Activated naive CD4-positive, alpha-beta T cell treated with anti-CD3 and anti-CD28 coated beads, Interleukin-2, amount 50 U/mL, for 24 hours (primary cell): Measurements from ENCODE around the gene LUC7L3.

Source experiments
- H3K27ac Mint-ChIP-seq: one replicate; pipeline ENCODE4 v1.8.0; 2021; ENCODE audit warnings: mild to moderate bottlenecking, mixed read lengths
- H3K27me3 Mint-ChIP-seq: one replicate; pipeline ENCODE4 v1.8.0; 2021; ENCODE audit warnings: mixed read lengths
- H3K36me3 Mint-ChIP-seq: one replicate; pipeline ENCODE4 v1.8.0; 2021; ENCODE audit warnings: mixed read lengths
- H3K4me1 Mint-ChIP-seq: one replicate; pipeline ENCODE4 v1.8.0; 2021; ENCODE audit warnings: mixed read lengths
- H3K4me3 Mint-ChIP-seq: one replicate; pipeline ENCODE4 v1.8.0; 2021; ENCODE audit warnings: mild to moderate bottlenecking, mixed read lengths
- H3K9me3 Mint-ChIP-seq: one replicate; pipeline ENCODE4 v1.8.0; 2021; ENCODE audit warnings: mixed read lengths

Gene LUC7L3

DNA sequence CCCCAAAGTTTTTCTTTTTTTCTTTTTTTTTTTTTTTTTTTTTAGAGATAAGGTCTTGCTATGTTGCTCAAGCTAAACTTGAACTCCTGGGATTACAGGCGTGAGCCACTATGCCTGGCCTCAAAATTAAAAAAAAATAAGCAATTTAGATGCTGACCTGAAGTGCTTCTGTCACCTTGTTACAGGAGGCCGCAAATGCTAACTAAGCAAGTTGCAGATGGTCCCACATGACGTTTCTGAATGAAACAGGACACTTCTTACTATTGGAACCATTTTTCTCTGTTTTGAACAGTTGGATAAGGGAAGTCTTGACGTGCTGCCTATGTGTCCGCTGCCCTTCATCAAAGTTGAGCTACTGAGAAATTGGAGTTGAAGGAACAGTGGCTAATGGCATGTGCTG is 39.1 kb downstream of the LUC7L3 start:
- Mint-ChIP-seq H3K9me3 (no peaks in the 10 kb centered on the region), H3K4me1 (peaks cover 8% of the 10 kb centered on the region), H3K4me3 (no peak overlapping the region), H3K27ac (peak overlapping the region; percentile 33), H3K27me3 (no peaks in the 10 kb centered on the region), H3K36me3 (peaks cover 9% of the 10 kb centered on the region)

DNA sequence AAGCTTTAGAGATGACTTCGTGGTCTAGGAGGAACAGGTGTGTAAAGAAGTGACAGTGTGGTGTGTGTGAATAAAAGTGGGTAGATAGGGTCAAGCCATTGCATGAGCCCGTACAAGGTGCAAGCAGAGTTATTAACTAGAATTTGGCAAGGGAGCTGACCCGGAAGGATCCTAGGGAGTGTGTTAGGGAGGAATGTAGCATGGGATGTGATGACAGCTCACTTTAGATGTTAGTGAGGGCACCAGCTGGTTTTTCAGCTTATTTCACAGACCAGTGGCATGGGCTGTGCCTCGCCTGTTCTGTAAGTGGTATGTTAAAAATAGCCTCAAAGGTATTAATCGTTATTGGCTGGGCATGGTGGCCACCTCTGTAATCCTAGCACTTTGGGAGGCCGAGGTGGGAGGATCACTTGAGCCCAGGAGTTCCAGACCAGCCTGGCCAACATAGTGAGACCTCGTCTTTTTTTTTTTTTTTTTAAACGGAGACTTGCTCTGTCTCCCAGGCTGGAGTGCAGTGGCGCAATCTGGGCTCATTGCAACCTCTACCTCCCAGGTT is 39.7 kb downstream of the LUC7L3 start:
- H3K36me3 Mint-ChIP-seq: peaks cover 7% of the 10 kb centered on the region
- H3K4me3 Mint-ChIP-seq: no peak overlapping the region
- no peaks in the 10 kb centered on the region for H3K9me3 Mint-ChIP-seq
- H3K27me3 Mint-ChIP-seq: no peaks in the 10 kb centered on the region
- peaks cover 11% of the 10 kb centered on the region for H3K4me1 Mint-ChIP-seq
- H3K27ac Mint-ChIP-seq: peak overlapping the region; percentile 33

DNA sequence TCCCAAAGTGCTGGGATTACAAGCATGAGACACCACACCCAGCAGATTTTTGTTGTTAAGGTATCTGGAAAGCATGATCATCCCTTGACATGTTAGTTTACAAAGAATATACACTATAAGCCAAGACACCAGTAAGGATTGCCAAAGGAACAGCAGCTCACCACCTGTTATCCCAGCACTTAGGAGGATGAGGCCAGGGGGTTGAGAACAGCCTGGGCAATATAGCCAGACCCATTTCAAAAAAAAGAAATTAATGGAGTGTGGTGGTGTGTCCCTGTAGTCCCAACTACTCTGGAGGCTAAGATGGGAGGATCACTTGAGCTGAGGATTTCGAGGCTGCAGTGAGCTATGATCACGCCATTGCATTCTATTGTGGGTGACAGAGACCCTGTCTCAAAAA is 42.8 kb downstream of the LUC7L3 start:
- no peaks in the 10 kb centered on the region for H3K27me3 Mint-ChIP-seq
- no peaks in the 10 kb centered on the region for H3K36me3 Mint-ChIP-seq
- H3K4me3 Mint-ChIP-seq: no peak overlapping the region
- H3K27ac Mint-ChIP-seq: no peak overlapping the region
- H3K4me1 Mint-ChIP-seq: peaks cover 20% of the 10 kb centered on the region
- no peaks in the 10 kb centered on the region for H3K9me3 Mint-ChIP-seq

DNA sequence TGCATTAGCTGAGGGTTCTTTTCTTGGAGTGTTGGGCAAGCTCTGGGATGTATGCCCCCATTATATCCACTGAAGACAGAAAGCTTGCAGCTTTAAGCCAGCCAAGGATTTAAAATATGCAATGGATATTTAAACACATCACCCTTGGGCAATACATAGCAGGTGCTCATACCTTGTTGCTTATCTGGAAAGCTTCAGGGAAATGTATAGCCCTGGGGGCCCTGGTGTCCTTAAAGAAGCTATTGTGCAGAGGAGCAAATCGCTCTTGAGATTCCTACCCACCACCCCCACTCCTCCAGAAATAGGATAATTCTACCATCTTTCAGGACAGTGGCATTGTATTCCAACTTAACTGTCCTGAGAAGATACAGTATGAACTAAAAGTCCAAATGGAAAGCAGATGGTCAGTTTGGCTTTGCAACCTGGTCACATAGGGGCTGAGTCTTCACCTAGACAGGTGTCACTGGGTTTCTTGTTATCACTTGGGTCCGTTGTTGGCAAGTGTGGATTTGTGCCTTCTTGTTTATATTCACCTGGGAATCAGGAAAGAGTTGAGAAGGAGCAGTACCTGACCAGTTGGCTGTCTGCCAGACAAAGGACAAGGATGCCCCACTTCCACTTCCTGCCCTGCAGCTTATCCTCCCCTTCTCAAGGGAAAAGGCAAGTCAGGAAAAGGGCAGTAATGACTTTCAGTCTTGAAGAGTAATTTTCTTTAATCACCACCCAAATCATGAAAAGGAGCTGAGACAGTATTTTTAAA is 44.5 kb downstream of the LUC7L3 start:
- no peak overlapping the region for H3K27ac Mint-ChIP-seq
- no peaks in the 10 kb centered on the region for H3K36me3 Mint-ChIP-seq
- H3K4me3 Mint-ChIP-seq: no peak overlapping the region
- peaks cover 17% of the 10 kb centered on the region for H3K4me1 Mint-ChIP-seq
- no peaks in the 10 kb centered on the region for H3K27me3 Mint-ChIP-seq
- H3K9me3 Mint-ChIP-seq: no peaks in the 10 kb centered on the region

DNA sequence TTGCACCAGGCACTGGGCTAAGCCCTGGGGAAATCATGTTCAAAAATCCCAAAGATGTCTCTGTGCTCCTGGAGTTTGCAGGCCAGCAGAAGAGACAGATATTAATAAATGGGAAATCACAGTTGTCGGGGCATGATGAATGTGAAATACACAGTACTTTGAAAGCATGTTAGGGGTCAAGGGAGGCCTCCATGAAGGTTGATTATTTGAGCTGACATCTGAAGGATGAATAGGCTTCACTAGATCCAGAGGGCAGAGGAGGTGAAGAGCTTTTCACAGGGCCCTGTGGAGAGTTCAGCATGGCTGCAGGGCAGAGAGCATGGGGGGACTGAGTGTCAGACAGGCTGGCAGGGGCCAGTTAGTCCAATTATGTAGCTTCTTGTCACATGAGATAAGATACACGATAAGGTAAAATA is 45.3 kb downstream of the LUC7L3 start:
- H3K27ac Mint-ChIP-seq: no peak overlapping the region
- no peaks in the 10 kb centered on the region for H3K27me3 Mint-ChIP-seq
- peaks cover 17% of the 10 kb centered on the region for H3K4me1 Mint-ChIP-seq
- H3K4me3 Mint-ChIP-seq: no peak overlapping the region
- no peaks in the 10 kb centered on the region for H3K9me3 Mint-ChIP-seq
- H3K36me3 Mint-ChIP-seq: no peaks in the 10 kb centered on the region

DNA sequence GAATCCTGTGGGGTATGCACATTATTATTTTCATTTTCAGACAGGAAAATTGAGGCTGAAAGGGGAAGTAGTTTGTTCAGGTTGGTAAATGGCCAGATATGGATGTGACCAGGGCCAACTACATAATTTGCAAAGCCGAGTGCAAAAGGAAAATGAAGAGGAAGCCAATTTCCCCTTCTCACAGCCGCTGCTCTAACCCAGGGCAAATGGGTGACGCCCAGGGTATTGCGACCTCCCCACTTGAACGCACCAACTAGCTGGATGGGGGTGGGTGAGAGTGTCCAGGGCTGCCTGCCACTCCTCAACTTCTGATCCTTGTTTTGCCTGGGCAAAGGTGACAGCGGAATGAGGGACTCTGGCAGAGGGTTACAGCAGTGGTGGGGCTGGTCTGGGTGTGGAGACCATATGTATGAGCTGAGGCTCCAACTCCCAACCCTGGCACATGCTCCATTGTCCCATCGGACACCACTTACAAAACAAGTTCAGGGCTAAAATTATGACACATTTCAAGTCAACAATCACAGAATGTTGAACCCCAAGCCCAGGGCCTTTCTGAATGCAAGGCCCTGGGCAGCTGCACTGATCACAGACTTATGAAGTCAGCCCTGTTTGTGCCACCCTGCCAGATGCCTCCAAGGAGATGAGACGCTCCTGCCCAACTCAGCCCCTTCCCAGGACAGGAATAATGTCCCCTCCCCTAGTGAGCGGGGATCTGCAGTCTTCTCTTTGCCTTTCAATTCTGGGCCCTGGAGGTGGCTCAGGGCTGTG is 46.2 kb downstream of the LUC7L3 start:
- H3K27me3 Mint-ChIP-seq: no peaks in the 10 kb centered on the region
- H3K9me3 Mint-ChIP-seq: no peaks in the 10 kb centered on the region
- H3K36me3 Mint-ChIP-seq: no peaks in the 10 kb centered on the region
- H3K27ac Mint-ChIP-seq: no peak overlapping the region
- peaks cover 17% of the 10 kb centered on the region for H3K4me1 Mint-ChIP-seq
- no peak overlapping the region for H3K4me3 Mint-ChIP-seq

DNA sequence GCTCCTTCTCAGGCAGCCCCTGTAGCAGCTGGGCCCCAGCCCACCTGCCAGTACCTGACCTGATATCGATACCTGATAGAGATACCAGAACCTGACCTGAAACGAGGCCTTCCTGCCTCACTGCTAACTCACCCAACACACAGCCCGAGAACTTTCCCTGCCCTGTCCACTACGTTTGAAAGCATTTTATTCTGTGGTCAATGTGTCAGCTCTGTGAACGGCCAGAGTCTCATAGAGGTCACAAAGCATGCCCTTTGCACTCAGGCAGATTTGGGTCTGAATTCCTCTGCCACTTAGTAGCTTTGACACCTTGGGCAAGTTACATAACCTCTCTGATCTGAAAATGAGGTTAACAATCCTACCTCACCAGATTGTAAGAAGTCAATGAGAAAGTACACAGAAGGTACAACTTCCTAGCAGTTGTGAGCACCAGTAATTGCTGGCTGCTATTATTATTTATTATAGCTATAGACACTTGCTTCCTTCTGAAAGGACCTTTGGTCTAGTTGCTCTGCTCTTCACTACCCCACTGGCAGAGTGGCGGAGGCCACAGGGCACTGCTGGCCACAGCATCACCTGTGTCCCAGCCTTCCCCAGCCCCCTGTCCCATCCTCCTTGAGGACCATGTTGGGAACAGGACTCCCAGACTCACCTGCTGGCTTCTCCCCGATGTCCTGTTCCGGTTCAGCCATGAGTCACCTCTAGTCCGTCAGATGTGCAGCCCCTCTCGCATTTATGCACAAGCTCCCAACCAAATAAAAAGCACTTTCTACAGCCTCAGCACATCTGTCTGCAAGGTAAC is 47.0 kb downstream of the LUC7L3 start:
- no peak overlapping the region for H3K27ac Mint-ChIP-seq
- H3K9me3 Mint-ChIP-seq: no peaks in the 10 kb centered on the region
- no peak overlapping the region for H3K4me3 Mint-ChIP-seq
- peaks cover 17% of the 10 kb centered on the region for H3K4me1 Mint-ChIP-seq
- H3K27me3 Mint-ChIP-seq: no peaks in the 10 kb centered on the region
- no peaks in the 10 kb centered on the region for H3K36me3 Mint-ChIP-seq

DNA sequence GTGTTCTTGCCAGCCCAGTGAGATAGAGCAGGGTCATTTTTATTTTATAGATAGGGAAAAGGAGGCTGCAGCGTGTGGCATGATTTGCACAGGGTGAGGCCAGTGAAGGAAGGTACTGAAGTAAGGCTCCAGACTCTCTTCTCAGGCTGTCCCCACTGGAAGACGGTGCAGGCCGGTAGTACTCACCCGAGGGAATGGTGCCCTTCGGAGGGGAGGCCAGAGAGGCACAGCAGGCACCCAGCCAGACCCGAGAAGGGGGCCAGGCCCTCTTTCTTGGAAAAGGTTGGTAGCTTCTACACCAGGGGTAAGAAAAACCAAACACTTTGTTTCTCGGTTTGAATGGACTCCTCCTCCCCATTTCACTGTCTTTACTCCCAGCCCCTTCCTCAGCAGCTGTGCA is 47.6 kb downstream of the LUC7L3 start:
- Mint-ChIP-seq H3K27ac (no peak overlapping the region), H3K27me3 (no peaks in the 10 kb centered on the region), H3K4me1 (peaks cover 17% of the 10 kb centered on the region), H3K4me3 (no peak overlapping the region), H3K9me3 (no peaks in the 10 kb centered on the region), H3K36me3 (no peaks in the 10 kb centered on the region)

DNA sequence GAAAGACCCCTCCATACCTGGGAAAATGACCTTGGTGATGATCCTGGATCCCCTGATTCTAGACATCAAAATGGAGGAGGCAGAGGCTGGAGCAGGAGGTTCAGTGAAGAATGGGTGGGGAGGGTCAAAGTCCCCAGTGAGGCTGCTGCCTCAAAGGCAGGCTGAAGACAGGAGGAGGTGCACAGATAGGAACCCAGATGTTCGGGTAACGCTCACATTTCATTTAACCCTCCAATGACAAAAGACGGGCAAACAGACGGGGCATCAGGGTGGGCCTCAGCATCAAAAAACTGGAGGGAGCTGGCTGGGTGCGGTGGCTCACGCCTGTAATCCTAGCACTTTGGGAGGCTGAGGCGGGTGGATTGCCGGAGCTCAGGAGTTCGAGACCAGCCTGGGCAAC is 48.0 kb downstream of the LUC7L3 start, which contains the start of gene ANKRD40CL:
Gene ANKRD40CL, minus strand, starts transcription at position 73 of the 400 bp plus-strand sequence. CDS start 605 bp downstream, outside the sequence.
- Mint-ChIP-seq H3K36me3 (no peaks in the 10 kb centered on the region), H3K27ac (no peak within 1 kb of the TSS), H3K27me3 (no peaks in the 10 kb centered on the region), H3K9me3 (no peaks in the 10 kb centered on the region), H3K4me1 (peaks cover 17% of the 10 kb centered on the region), H3K4me3 (no peak within 1 kb of the TSS)

DNA sequence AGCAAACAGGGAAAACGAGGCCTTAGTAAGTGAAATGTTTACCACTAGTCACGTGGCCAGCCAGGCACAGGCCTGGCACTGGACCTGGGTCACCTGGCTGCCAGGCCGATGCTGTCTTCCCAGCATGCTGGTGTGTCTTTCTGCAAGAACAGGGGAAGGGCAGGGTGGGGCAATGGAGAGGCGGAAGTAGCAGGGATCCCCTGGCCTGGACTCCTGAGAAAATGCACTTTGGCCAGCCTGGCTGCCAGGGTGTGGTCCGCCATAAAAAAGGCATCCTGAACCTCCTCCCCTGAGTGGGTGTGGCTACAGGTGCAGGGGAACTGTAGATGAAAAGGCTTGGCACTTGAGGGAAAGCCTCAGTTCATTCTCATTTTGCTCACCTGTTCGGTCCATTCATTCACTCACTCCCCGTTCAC is 49.0 kb downstream of the LUC7L3 start:
- H3K27ac Mint-ChIP-seq: no peak overlapping the region
- H3K4me1 Mint-ChIP-seq: peaks cover 13% of the 10 kb centered on the region
- no peaks in the 10 kb centered on the region for H3K27me3 Mint-ChIP-seq
- no peaks in the 10 kb centered on the region for H3K9me3 Mint-ChIP-seq
- no peaks in the 10 kb centered on the region for H3K36me3 Mint-ChIP-seq
- no peak overlapping the region for H3K4me3 Mint-ChIP-seq

DNA sequence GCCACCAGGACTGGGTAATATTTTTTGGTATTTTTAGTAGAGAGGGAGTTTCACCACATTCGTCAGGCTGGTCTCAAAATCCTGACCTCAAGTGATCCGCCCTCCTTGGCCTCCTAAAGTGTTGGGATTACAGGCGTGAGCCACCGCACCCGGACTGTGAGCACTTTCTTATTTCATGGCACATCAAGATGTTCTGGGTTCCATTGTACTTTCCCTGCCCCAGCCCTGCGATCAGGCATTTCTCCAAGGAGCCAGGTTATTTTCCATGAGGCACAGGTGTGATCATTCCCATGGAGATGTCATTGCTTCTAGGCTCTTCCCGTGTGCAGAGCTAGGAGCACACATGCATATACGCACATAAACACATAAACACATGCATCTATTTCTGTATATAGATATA is 50.5 kb downstream of the LUC7L3 start:
- peaks cover under 1% of the 10 kb centered on the region for H3K4me1 Mint-ChIP-seq
- H3K27me3 Mint-ChIP-seq: no peaks in the 10 kb centered on the region
- no peak overlapping the region for H3K4me3 Mint-ChIP-seq
- H3K36me3 Mint-ChIP-seq: no peaks in the 10 kb centered on the region
- H3K9me3 Mint-ChIP-seq: no peaks in the 10 kb centered on the region
- no peak overlapping the region for H3K27ac Mint-ChIP-seq

DNA sequence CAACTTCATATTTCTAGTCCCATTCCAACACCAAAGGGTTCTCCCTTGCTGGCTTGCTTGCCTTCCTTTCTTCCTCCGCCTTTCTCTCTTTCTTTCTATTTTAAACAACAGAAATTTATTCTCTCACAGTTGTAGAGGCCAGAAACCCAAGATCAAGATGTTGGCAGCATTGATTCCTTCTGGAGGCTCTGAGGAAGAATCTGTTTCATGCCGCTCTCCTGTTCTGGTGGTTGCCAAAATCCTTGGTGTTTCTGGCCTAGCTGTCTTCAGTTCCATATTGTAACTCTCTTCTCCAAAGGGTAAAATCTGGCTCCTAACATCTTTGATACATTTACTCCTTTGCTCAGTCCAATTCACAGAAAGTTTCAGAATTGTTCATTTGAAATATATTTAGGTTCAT is 50.9 kb downstream of the LUC7L3 start:
- H3K27me3 Mint-ChIP-seq: no peaks in the 10 kb centered on the region
- H3K4me3 Mint-ChIP-seq: no peak overlapping the region
- no peaks in the 10 kb centered on the region for H3K4me1 Mint-ChIP-seq
- no peak overlapping the region for H3K27ac Mint-ChIP-seq
- no peaks in the 10 kb centered on the region for H3K36me3 Mint-ChIP-seq
- no peaks in the 10 kb centered on the region for H3K9me3 Mint-ChIP-seq

DNA sequence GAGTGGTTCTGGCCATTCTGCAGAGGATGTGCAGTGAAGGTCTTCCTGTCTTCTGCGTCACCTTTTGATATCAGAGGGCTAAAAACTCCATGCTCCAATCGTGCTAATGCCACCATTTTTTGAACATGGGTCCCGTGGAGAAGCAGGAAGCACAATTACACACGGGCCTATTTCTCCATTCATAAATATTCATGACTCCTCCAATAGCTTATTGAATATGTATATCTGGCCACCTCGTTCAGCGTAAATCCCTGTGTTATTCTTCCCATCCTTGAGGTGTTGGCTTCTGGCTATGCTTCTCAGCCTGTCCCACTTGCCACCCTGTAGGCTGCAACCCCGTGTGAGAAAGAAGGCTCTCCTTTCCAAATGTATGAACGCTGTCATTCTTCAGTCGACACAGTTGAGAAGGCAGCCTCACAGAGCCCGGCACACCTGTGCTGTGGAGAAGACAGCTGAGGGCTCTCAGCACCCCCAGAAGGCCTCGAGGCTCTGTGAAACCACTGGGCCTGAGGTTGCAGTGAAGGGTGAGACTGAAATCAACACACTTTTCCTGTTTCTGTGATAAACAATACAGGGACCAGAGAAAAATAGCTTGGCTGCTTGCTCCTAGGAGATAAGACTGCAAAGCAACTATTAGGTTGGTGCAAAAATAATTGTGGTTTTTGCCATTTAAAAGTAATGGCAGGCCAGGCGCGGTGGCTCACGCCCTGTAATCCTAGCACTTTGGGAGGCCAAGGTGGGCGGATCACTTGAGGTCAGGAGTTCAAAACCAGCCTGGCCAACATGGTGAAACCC is 52.8 kb downstream of the LUC7L3 start:
- no peak overlapping the region for H3K27ac Mint-ChIP-seq
- H3K27me3 Mint-ChIP-seq: no peaks in the 10 kb centered on the region
- H3K9me3 Mint-ChIP-seq: no peaks in the 10 kb centered on the region
- no peaks in the 10 kb centered on the region for H3K4me1 Mint-ChIP-seq
- no peak overlapping the region for H3K4me3 Mint-ChIP-seq
- no peaks in the 10 kb centered on the region for H3K36me3 Mint-ChIP-seq

DNA sequence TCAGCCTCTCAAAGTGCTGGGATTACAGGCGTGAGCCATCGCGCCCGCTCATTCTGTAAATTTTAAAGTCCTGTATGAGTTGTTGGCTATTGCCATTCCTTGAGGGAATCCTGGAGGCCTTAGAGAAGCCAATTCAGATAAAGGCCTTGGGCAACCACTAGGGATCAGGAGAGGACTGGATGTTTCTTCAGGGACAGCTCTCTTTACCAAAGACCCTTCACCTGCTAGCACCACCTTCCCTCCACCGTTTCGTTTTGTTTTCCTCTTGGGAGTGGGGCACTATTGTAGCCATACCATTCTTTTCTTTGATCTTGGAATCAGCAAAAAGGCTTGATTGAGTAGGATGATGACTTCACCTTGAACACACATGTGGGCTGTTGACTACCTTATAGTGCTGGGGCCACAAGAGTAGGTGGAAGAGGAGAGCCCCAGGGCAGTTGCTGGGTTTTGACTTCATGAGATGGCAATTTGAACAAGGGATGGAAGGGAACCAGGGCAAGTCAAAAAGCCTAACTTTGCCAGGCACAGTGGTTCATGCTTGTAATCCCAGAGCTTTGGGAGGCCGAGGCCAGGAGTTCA is 54.9 kb downstream of the LUC7L3 start:
- Mint-ChIP-seq H3K9me3 (no peaks in the 10 kb centered on the region), H3K4me1 (peaks cover 9% of the 10 kb centered on the region), H3K27me3 (no peaks in the 10 kb centered on the region), H3K4me3 (no peak overlapping the region), H3K27ac (no peak overlapping the region), H3K36me3 (no peaks in the 10 kb centered on the region)
